GM12878 (cell line): Measurements from ENCODE around the gene DESI2.

Source experiments
- EP300 ChIP-seq, 2 experiments: fragments of 150-350 bp in 1 of 2; IDR thresholded peaks; 2 replicates each; pipeline ENCODE4 v1.6.1; 2011 to 2012; ENCODE audit warnings: low read depth in 2 of 2, low read length in 2 of 2, borderline replicate concordance in 1 of 2, improper control_type of control experiment in 1 of 2, inconsistent platforms in 1 of 2; ENCODE audit not compliant: control insufficient read depth in 1 of 2
- ETV6 ChIP-seq, 2 experiments: fragments of 450-650 bp in 1 of 2; IDR thresholded peaks in 1 of 2; conservative IDR thresholded peaks in 1 of 2; 2 replicates each; pipeline ENCODE4 v1.6.1; 2014; ENCODE audit warnings: antibody characterized with exemption in 1 of 2, borderline replicate concordance in 1 of 2, low read depth in 1 of 2, mild to moderate bottlenecking in 1 of 2, moderate library complexity in 1 of 2
- EZH2 ChIP-seq: IDR thresholded peaks from 2 replicates; pipeline ENCODE4 v1.6.1; 2012; ENCODE audit warnings: low read depth, mild to moderate bottlenecking, control low read depth, inconsistent platforms, low read length, borderline replicate concordance; ENCODE audit not compliant: control insufficient read depth
- HDAC2 ChIP-seq: fragments of 200-600 bp; sonication (generic); IDR thresholded peaks from 2 replicates; pipeline ENCODE4 v1.6.1; 2017
- MEF2A ChIP-seq: IDR thresholded peaks from 2 replicates; pipeline ENCODE4 v1.6.1; 2011; ENCODE audit warnings: low read depth, mild to moderate bottlenecking, low read length, moderate library complexity; ENCODE audit not compliant: insufficient read depth
- POLR2A ChIP-seq: IDR thresholded peaks from 2 replicates; pipeline ENCODE4 v1.6.1; 2011; ENCODE audit warnings: low read depth, mild to moderate bottlenecking, low read length
- SREBF2 ChIP-seq: IDR thresholded peaks from 2 replicates; pipeline ENCODE4 v1.6.1; 2012; ENCODE audit warnings: mild to moderate bottlenecking, low read length
- TF ChIP-seq, protein P1 (sequence below), 3 experiments: IDR thresholded peaks in 2 of 3; conservative IDR thresholded peaks in 1 of 3; 2 replicates each; pipeline ENCODE4 v1.5.1; 2011; ENCODE audit warnings: low read depth in 3 of 3, low read length in 3 of 3, mild to moderate bottlenecking in 3 of 3, control low read depth in 2 of 3, moderate library complexity in 2 of 3, inconsistent platforms in 1 of 3, mixed read lengths in 1 of 3; ENCODE audit not compliant: control insufficient read depth in 2 of 3, insufficient read depth in 1 of 3; ENCODE audit errors: extremely low read depth in 1 of 3

DNA sequence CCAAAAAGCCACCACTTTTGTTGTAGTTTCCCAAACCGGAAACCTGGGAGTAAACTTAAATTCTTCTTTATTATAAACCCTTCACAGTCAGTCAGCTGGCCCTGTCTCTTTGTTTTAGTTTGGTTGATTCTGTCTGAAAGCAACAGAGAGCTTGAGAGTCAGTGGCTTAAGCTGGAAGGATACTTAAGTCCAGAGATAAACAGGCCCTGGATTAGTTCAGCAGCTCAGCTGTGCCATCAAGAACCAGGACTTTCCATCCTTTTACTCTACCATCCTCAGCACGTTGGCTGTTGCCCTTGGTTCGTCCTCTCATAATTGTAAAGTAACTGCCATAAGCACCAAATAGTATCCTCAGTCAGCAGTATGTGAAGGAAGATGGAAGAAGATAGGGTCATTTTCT lies 4.5 kb downstream of the DESI2 start:
- TF ChIP-seq HDAC2 = no peak
- TF ChIP-seq, protein P1, sequence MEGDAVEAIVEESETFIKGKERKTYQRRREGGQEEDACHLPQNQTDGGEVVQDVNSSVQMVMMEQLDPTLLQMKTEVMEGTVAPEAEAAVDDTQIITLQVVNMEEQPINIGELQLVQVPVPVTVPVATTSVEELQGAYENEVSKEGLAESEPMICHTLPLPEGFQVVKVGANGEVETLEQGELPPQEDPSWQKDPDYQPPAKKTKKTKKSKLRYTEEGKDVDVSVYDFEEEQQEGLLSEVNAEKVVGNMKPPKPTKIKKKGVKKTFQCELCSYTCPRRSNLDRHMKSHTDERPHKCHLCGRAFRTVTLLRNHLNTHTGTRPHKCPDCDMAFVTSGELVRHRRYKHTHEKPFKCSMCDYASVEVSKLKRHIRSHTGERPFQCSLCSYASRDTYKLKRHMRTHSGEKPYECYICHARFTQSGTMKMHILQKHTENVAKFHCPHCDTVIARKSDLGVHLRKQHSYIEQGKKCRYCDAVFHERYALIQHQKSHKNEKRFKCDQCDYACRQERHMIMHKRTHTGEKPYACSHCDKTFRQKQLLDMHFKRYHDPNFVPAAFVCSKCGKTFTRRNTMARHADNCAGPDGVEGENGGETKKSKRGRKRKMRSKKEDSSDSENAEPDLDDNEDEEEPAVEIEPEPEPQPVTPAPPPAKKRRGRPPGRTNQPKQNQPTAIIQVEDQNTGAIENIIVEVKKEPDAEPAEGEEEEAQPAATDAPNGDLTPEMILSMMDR (IDR thresholded peaks at IDR 0.05 in 2 of 3, conservative IDR thresholded peaks at IDR 0.05 in 1 of 3; ENCODE audit: control insufficient read depth in 2 of 3, extremely low read depth in 1 of 3, insufficient read depth in 1 of 3, low read depth in 3 of 3, low read length in 3 of 3) = no peak
- no peak for TF ChIP-seq EZH2
- TF ChIP-seq MEF2A = no peak
- no peak for TF ChIP-seq EP300 (IDR thresholded peaks at IDR 0.05; ENCODE audit: borderline replicate concordance in 1 of 2, control insufficient read depth in 1 of 2, low read depth in 2 of 2, low read length in 2 of 2)
- no peak for TF ChIP-seq ETV6 (conservative IDR thresholded peaks at IDR 0.05 in 1 of 2, IDR thresholded peaks at IDR 0.05 in 1 of 2; ENCODE audit: borderline replicate concordance in 1 of 2, low read depth in 1 of 2)
- TF ChIP-seq POLR2A = no peak
- no peak for TF ChIP-seq SREBF2
